GM21367 (cell line): ENCODE data around the gene DMAC2L.

Experiments used
- ATAC-seq: cut with Tn5 transposase; IDR thresholded peaks from one replicate; pipeline ENCODE4 v1.9.1; 2021; ENCODE audit not compliant: unreplicated experiment

DMAC2L gene

GRCh38 chr14:50321009-50321660 lies 9.0 kb downstream of the DMAC2L start:
- ATAC-seq = peak; percentile 79

DNA sequence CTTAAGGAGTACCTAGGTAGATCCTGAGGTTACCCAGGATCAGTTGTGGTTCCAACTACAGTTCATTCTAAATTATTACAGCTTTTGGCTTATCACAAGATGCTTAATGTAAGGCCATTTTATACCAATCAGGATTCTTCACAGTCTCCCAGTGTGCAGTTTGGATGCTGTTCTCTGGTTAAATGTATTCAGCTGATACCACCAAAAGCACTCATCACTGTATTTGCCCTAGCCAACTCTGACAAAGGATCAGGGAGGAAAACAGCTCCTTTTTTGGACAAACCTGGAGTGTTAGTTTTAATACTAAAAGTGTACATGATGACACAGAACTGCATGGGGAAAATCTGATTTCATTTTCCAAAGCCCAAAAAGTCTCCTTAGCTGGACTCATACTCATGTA lies 19.5 kb downstream of the DMAC2L start:
- no peak for ATAC-seq

DNA sequence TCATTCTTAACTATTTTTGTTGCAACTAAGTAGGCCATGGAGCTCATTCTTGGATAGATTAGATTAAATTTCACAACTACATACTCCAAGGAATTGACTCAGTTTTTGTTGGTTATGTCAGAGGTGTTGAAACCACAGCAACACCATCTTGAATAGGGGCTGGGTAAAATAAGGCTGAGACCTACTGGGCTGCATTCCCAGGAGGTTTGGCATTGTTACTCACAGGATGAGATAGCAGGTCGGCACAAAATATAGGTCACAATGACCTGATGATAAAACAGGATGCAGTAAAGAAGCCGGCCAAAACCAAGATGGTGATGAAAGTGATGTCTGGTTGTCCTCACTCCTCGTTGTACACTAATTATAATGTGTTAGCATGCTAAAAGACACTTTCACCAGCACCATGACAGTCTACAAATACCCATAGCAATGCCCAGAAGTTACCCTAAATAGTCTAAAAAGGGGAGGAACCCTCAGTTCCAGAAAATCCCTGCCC lies 20.9 kb downstream of the DMAC2L start:
- ATAC-seq = no peak

DNA sequence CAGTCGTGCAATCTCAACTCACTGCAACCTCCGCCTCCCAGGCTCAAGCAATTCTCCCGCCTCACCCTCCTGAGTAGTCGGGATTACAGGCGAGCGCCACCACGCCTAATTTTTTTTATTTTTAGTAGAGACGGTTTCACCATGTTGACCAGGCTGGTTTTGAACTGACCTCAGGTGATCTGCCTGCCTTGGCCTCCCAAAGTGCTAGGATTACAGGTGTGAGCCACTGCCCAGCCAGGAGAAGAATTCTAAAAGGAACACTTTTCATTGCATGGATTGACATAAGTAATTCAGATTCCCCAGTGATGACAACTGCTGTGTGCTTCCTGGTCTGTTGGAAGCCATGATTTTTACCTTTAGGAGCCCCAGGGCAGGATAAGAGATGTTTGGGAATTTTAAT lies 22.1 kb downstream of the DMAC2L start:
- no peak for ATAC-seq

DNA sequence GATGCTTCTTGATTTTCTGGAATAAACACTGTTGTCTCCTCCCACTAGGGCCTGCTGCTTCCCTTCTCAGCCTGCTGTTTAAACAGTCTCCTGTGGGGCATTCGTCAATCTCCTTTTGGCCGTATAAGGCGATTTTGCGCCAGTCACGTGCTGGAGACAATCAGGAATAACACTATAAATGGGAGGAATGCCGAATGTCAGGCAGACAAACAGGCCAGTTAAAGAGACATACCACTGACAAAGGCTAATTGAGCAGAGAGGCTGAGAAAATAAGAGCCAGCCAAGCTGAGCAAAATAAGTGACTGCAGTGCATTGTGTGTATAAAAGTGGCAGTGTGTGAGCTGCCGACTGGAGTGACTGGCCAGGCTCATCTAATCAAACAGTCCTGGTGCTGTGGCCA lies 23.3 kb downstream of the DMAC2L start:
- ATAC-seq = no peak

DNA sequence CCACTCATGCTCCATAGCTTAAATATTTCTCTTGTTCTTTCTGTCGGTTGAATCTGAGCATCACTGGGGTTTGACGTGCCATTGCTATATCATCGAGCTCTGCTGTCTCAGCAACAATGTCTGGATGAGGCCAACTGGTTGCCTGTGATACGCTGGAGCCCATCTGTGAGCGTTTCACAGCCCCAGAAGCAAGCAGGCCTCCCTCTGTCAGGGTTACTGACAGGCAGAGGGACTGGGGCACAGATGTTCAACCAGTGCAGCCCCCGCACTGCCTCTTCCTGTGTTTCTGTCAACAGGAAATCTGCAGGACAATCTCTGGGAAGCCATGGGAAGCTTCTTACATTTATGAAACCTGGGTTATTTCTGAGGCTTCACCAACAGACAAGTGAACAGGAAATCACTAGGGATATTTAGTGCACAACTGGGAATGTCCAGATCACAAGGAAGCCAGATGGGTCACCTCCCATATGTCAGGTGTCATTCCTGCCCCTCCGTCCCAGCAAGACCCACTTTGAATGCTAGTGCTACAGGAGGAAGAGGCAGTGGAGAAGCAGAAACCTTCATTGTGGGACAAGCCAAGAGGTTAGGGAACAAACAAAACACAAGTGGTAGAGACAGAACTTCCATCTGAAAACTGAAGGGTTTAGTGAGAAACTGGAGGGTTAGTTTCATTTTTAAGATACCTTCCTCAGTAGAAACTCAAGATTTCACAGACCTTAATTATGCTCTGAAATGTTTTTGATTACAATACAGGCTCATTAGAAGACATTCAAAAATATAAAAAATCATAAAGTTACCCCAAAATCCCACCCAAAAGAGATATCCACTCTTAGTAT lies 24.1 kb downstream of the DMAC2L start:
- no peak for ATAC-seq

GRCh38 chr14:50338587-50338986 lies 26.5 kb downstream of the DMAC2L start:
- ATAC-seq = no peak

- no peak for ATAC-seq
Measured at GRCh38 chr14:50339178-50339804, 27.2 kb downstream of the DMAC2L start.

- no peak for ATAC-seq
Measured at GRCh38 chr14:50340045-50340444, 27.9 kb downstream of the DMAC2L start.

DNA sequence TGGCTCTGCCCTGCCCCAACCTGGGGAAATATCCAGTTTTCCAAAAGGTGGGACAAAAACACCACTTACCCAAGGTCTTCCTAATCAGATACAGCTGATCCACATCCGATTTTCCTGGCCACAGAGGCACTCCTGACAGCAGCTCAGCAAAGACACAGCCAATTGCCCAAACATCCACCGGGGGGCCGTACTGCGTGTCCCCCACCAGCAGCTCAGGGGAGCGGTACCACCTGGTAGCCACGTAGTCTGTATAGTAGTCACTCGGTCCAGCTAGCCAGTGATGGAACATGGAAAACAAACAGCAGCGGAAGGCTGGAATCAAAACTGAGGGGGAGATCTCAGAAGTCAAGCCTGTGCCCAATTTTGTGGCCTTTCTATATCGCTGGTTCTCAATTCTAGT lies 28.8 kb downstream of the DMAC2L start:
- ATAC-seq = no peak

GRCh38 chr14:50342221-50343078 lies 30.3 kb downstream of the DMAC2L start:
- no peak for ATAC-seq

- no peak for ATAC-seq
Measured at GRCh38 chr14:50343434-50343833, 31.3 kb downstream of the DMAC2L start.

DNA sequence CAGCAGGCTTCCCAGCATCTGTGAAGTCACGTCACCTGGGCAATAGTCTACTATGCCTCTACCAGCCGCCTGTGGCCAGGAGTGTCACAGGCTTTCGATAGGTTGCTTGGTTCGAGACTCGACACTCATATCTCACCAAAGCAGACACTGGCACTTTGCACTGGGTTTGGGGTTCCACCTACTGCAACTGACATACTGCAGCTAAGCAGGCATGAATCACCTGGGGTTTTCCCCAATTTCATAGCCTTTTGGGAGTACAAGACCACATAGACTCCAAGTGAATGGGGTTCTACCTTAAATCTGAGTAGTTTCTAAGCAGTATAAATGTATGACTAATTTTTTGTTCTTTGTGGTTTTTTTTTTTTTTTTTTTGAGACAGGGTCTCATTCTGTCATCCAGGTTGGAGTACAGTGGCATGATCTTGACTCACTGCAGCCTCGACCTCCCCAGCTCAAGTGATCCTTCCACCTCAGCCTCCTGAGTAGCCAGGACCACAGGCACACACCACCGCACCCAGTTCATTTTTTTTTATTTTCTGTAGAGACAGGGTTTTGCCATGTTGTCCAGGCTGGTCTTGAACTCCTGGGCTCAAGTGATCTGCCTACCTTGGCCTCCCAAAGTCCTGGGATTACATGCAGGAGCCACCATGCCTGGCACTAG lies 32.1 kb downstream of the DMAC2L start:
- peak; percentile 80 for ATAC-seq

DNA sequence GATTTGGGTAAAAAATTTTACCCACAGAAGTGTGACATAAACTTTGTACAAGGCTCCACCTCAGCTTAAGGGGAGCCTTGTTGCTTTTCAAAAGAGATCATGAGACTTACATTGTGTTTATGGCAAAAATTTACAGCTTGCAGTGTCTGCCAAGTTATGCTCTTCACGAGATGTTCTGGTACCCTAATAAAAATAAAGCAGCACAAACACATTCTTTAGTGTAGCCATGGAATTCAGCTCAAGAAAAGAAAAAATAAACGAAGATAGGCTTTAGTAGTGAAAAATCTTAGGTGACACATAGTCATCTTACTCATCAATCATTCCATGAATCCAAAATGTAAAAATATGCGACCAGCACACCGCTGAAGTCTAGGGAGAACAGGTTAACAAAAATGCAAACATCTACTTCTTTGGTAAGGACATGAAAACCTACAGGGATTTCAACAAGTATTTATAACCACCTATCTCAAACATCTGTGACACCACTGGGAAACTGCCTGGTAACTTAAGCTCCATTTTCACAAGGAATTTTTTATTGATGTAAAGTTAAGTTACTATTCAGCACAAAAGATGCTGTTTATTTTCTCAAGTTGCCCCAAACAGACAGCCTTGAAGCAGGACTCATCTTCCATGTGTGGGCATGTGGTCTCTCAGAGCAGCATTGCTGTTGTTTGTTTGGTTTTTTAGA lies 32.9 kb downstream of the DMAC2L start:
- ATAC-seq = no peak

DNA sequence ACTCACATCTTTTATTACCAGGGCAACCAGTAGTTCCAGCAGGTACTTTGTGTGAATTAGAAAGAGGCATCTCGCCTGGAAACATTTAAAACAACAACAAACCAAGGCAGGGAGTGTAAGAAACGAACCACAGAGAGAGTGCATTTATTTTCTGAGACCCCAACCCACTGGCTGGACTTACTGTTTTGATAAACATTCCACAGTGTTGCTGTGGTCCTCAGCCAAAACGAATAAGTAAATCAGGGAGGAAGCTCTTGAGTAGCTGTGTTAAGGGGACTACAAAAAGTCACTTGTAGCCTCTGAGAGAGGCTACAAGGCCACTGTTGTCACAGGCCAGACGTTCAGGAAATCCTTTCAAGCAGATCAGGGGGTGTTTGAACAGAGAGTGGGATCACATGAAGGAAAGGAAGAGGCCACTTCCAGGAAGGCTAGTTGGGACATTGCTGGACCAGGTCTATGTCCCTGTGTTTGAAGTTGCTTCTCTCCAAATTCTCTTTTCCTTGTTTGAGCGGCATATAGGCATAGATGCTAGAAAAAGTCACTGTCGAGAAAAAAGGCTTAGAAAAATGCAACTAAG lies 33.8 kb downstream of the DMAC2L start:
- ATAC-seq = no peak

- ATAC-seq = no peak
Measured at GRCh38 chr14:50347521-50347920, 35.4 kb downstream of the DMAC2L start.

GRCh38 chr14:50348933-50349332 lies 36.8 kb downstream of the DMAC2L start:
- ATAC-seq = no peak

GRCh38 chr14:50350975-50351374 lies 38.9 kb downstream of the DMAC2L start:
- no peak for ATAC-seq

GRCh38 chr14:50352584-50352983 lies 40.5 kb downstream of the DMAC2L start:
- ATAC-seq = no peak

DNA sequence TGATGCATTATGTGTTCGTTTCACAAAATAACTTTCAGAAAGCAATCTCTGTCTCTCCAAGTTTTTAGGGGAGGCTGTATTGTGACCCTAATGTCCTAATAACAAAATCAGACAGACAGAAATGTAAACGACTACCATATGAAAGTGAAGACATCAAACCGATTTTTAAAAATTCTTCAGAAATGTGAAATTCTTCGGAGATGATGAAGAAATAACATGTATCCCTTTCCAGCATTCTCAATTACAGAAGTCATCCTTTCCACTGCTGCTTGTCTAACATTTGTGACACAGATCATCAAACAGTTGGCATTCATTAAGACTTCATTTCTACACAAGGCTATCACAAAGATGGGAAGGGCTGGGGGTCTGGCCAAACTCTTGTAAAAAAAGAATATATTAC lies 41.0 kb downstream of the DMAC2L start:
- ATAC-seq = no peak
